B cell (primary cell): ENCODE results near the gene SPATA3.

Experiments
- CTCF ChIP-seq: fragments of 200-600 bp; IDR thresholded peaks from one replicate; pipeline ENCODE4 v1.8.0; 2022; ENCODE audit warnings: antibody characterized with exemption, mild to moderate bottlenecking
- EZH2 ChIP-seq: IDR thresholded peaks from 2 replicates; pipeline ENCODE4 v1.6.1; 2012; ENCODE audit warnings: borderline replicate concordance, low read depth, mild to moderate bottlenecking, moderate library complexity, low read length; ENCODE audit not compliant: insufficient read depth, poor library complexity, severe bottlenecking

- TF ChIP-seq CTCF (no peak), EZH2 (no peak)
Measured at GRCh38 chr2:230950874-230951339, 45.0 kb upstream of the SPATA3 start.
